Dedifferentiated amniotic fluid mesenchymal stem cell (primary cell): Measurements from ENCODE around the gene NFATC2.
"Not testable (repeated sequence)": the region's sequence is repeated elsewhere in the genome, so short reads cannot be mapped to it uniquely, and the experiment has no call there.

Experiments used
- DNase-seq: peaks from one replicate; pipeline ENCODE4 v3.0.0-alpha.2; 2016; ENCODE audit errors: extremely low spot score

The NFATC2 gene

DNA sequence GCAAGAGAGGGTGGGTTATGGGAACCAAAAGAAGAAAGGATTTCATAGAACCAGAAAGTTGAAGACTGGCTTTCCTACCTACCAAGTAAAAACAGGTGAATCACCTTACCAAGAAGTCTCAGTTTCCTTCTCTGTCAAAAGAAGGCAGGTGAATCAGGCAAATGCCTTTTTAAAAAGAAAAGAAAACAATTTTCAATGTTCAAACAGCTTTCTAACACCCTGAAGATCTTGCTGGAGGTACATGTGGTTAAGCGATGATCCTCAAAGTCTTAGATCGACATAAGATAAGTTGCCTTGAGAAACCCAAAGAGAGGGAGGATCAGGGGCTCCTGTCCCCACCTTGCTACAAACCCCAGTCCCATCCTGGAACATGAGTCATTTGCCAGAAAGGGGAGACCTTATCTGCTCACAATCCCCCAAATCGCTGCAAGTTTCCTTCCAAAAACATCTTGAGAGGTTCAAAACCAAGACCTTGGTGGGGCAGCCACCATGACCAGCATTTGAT is 71.6 kb downstream of the NFATC2 start:
- DNase-seq, result no peak

- DNase-seq, result no peak
These were observed 72.1 kb downstream of the NFATC2 start for GRCh38 chr20:51470499-51470820.

GRCh38 chr20:51469578-51470498 is 72.7 kb downstream of the NFATC2 start:
- DNase-seq, result no peak

- DNase-seq, result no peak
These were observed 73.5 kb downstream of the NFATC2 start for GRCh38 chr20:51469046-51469445.

DNA sequence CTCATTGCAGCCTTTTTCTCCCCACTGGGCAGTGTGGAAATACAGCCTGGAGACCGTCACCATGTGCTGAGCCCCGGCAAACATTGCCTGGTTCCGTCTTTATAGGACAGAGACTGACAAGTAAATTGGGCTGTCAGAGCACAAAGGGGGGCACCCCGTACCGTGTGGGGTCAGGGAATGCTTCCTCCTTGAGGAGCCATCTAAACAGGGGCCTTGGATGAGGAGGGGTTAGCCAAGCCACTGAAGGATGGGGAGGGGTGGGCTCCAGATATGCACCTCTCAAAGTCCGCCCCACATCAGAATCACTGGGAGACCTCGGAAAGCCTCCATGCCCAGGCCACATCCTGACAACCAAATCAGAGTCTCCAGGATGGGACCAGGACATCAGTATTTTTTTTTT is 73.9 kb downstream of the NFATC2 start:
- no peak for DNase-seq

DNA sequence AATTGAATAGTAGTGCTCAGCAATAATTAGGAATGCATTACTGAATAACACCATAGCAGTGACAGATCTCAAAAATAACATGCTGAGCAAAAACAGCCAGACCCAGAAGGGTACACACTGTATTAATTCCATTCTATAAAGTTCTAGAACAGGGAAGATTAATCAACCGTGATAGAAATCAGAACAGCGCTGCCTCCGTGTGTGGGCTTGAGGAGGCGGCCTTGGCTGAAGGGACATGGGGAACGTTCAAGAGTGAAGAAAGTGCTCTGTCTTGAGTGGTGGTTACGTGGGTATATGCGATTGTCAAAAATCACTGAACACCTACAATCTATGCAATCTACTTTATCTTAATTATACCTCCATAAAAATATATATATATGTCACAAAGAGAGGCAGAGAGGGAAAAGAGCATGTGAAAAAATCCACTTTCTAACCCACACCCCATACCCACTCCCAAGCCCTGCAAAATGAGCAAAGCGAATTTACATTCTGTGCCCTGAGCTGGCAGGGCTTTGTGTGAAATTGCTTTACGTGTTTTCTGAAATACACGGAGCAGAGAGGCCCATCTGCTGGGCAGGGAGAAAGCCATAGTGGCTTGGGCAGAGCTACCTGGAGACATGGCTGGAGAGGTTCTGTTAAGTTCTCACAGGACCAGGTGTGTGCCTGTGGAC is 74.4 kb downstream of the NFATC2 start:
- no peak for DNase-seq

DNA sequence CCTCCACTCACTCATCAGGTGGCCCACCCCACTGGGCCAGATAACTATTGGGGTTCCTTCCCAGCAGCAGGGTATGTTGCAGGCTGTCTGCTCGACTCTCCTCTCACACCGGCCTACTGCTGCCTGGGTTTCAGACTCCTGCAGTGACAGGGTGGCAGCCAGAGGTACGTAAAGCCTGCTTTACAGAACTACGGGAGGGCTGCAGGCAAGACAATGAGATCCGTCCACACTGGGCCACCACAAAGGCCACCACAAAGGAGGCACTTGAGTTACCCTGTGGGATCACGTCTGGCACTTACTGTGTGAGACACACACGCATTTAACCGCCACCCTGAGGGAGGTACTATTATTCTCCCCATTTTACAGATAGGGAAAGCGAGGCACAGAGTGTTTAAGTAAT is 78.5 kb downstream of the NFATC2 start:
- no peak for DNase-seq

GRCh38 chr20:51463560-51463959 is 79.0 kb downstream of the NFATC2 start:
- no peak for DNase-seq

- peak; percentile 37 for DNase-seq
These were observed 79.8 kb downstream of the NFATC2 start for GRCh38 chr20:51462566-51463276.

DNA sequence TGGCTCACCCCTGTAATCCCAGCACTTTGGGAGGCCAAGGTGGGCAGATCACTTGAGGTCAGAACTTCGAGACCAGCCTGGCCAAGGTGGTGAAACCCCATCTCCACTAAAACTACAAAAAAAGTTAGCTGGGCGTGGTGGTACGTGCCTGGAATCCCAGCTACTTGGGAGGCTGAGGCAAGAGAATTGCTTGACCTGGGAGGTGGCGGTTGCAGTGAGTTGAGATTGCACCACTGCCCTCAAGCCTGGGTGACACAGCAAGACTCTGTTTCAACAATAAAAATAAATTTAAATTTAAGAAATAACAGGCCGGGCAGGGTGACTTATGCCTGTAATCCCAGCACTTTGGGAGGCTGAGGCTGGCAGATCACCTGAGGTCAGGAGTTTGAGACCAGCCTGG is 80.7 kb downstream of the NFATC2 start:
- not testable (repeated sequence) for DNase-seq

- no peak for DNase-seq
These were observed 81.2 kb downstream of the NFATC2 start for GRCh38 chr20:51461306-51461705.

DNA sequence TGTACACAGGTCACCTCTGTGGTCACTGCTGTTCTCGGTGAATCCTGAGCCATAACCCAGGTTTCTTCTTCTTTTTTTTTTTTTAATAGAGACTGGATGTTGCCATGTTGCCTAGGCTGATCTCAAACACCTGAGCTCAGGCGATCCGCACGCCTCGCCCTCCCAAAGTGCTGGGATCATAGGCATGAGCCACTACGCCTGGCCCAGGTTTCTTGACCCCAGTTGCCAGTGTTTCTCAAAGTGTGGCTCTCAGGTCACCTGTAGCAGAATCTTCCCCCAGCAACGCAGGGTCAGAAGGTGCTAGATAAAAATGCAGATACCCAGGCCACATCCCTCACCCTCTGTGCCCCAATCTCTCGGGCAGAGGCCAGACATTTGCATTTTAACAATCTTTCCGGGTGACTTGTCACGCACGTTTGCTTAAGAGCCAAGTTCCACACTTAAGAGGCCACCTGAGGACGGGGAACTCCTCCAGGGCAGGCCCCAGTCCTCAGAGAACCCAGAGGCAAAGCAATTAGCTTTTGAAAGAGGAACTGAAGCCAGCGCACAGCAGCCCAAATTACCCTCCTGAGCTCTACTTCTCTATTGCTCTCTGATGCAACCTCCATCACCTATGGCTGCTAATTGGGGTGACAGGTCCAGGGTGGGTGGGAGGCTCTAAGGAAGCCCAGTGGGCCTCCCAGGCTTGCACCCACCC is 81.8 kb downstream of the NFATC2 start:
- DNase-seq, result no peak

DNA sequence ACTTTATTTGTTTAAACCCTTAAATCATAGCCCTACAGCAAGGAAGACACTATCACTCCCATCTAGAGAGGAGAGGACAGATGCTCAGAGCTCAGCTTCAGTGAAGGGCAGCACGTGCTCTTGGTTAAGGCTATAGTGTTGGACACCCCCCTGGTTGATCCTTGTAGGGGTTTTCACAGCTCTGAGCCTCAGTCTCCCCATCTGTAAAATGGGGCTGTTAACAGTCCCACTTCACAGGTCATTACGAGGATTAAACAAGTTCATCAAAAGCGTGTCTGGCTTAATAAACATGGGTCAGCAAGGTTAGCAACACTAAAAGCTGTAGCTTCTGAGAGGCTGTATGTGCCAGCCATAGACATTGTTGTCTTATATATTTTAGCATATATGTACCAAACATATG is 82.4 kb downstream of the NFATC2 start:
- DNase-seq, result no peak

DNA sequence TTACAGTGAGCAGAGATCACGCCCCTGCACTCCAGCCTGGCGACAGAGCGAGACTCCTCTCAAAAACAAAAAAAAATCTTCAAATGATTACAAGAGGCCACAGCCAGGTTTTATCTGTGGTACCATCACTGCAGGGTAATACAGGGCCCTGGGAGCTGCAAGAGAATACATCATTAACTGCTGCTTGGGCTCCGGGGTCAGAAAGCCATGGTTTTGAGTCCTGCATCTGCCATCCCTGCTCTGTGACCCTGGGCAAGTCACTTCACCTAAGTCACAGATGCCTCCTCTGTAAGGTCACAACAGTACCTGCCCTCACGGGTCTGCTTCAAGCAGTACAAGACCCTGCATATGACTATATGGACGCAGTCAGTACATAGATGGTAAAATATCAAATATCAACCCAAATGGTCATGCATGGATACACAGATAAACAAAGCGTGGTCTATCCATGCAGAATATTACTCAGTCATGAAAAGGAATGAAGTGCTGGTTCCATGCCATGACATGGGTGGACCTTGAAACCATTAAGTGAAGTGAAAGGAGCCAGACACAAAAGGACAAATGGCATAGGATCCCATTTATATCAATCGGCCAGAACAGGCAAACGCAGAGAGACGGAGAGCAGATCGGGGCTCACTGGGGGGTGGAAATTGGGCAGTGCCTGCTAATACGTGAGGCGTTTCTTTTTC is 83.6 kb downstream of the NFATC2 start:
- no peak for DNase-seq

DNA sequence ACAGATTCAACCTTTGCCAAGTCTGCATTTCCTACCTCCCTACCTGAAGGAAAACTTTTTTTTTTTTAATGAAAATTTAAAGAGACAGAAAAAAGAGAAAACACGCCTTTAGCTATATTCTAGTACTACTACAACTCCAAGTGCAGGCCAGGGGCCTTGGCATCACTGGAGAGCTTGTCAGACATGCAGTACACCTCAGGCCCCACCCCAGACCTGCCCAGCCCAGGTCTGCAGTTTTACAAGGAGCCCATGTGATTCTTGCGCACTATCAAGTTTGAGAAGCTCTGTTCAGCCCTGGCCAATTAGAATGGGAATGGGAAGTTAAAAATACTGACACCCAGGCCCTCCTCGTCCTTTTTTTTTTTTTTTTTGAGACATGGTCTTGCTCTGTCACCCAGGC is 85.0 kb downstream of the NFATC2 start:
- DNase-seq, result no peak

DNA sequence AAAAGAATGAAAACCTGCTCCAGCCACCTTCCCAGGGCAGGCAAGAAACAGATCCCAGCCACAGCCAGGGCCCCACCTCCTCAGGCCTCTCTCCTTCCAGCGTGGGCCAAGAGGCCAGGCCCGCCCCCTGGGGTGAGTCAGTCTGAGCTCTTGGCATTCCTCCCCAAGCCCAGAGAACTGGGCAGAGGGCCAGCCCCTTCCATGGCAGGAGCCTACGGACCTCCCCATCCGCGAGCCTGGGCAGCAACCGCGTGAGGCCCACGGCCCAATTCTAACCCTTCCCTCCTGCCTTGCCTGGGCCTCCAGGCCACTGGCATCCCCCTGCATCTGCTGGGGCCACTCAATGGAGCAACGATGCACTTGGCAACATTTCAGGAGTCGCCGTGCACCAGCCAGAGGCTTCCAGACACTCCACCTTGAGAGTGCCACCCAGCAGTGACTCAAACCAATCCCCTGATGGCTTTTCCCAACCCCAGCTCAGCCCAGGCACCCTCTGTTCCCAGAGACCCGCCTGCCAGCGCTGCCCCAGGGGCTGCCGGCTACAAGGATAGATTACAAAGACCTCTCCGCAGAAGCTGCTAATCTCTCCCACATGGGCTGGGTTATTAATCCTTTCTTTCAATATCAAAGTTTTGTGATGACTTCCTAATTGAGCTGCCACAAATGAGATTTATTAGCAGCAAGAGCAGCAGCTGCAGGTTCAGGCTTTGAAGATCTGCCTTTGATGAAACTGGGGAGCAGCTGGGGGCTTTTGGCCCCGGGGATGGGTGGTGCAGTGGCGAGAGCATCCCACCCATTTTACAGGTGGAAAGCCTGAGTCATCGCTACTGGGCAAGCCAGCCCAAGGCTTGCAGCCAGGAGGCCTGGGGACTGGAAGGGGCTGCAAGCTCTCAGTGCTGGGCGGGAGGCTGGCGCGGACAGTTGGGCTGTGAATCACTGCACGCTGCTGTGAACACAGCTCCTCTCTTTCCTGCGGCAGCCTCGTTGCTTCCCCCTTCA is 85.7 kb downstream of the NFATC2 start:
- peak; percentile 95 for DNase-seq

- no peak for DNase-seq
These were observed 88.2 kb downstream of the NFATC2 start for GRCh38 chr20:51454250-51454865.

- DNase-seq, result no peak
These were observed 89.7 kb downstream of the NFATC2 start for GRCh38 chr20:51452734-51453365.

- DNase-seq, result no peak
These were observed 90.4 kb downstream of the NFATC2 start for GRCh38 chr20:51452091-51452613.
